A673 (cell line): ENCODE measurements around the gene MCM10.

Experiments used
- CTCF ChIP-seq: fragments of 300-800, 200-600 bp; sonication (generic); conservative IDR thresholded peaks from 2 replicates; pipeline ENCODE4 v1.5.1; 2017; ENCODE audit warnings: low read depth, mild to moderate bottlenecking, antibody characterized with exemption, low read length, moderate library complexity, mixed read lengths
- EZH2 ChIP-seq: fragments of 200-600 bp; sonication (generic); IDR thresholded peaks from 2 replicates; pipeline ENCODE4 v1.6.1; 2017; ENCODE audit warnings: borderline replicate concordance, low read depth, mild to moderate bottlenecking, mixed read lengths, antibody characterized with exemption, low read length; ENCODE audit not compliant: poor library complexity, severe bottlenecking

GRCh38 chr10:13206091-13206490 is 44.7 kb downstream of the MCM10 start:
- TF ChIP-seq CTCF, result no peak
- TF ChIP-seq EZH2, result no peak
